Testis (tissue), 3 donors: Measurements from ENCODE around the gene EXOC7. TPM values are rescaled to one million over a fixed set of nuclear protein-coding genes. Genes with fewer than 3 reads are reported as not detected.

Experiments used
- DNase-seq: peaks from one replicate; pipeline ENCODE4 v3.0.0-alpha.2; 2019
- H3K27ac ChIP-seq, 2 donors: fragments of 200-600 bp; sonication (generic); one replicate each; pipeline ENCODE4 v1.5.1; 2019
- H3K27me3 ChIP-seq: fragments of 200-600 bp; sonication (generic); one replicate; pipeline ENCODE4 v1.5.1; 2019
- H3K36me3 ChIP-seq: fragments of 200-600 bp; sonication (generic); one replicate; pipeline ENCODE4 v1.5.1; 2017; ENCODE audit warnings: low read depth; ENCODE audit errors: missing control alignments
- H3K4me1 ChIP-seq: fragments of 200-600 bp; sonication (generic); one replicate; pipeline ENCODE4 v1.5.1; 2019
- H3K4me3 ChIP-seq, 2 donors: fragments of 200-600 bp; sonication (generic); one replicate each; pipeline ENCODE4 v1.5.1; 2017 to 2019
- H3K9me3 ChIP-seq: fragments of 200-600 bp; sonication (generic); one replicate; pipeline ENCODE4 v1.5.1; 2017
- CTCF ChIP-seq, 3 experiments: fragments of 450-650 bp in 2 of 3; fragments of 200-600 bp in 1 of 3; sonication (generic) in 1 of 3; IDR thresholded peaks; one replicate each; pipeline ENCODE4 v1.5.1; 2016 to 2019; ENCODE audit warnings: antibody characterized with exemption in 3 of 3, mild to moderate bottlenecking in 2 of 3, moderate library complexity in 1 of 3
- POLR2A ChIP-seq: fragments of 450-650 bp; IDR thresholded peaks from one replicate; pipeline ENCODE4 v1.6.1; 2017; ENCODE audit warnings: antibody characterized with exemption, mild to moderate bottlenecking, moderate library complexity
- WGBS, 2 donors: methylation state at CpG; one replicate each; pipeline ENCODE4 v1.1.5; 2018; 5-methylcytosine and 5-hydroxymethylcytosine counted together
- intact Hi-C: fragments of 100-400 bp; cut with DNase I; formaldehyde crosslinking; loops from one replicate; pipeline ENCODE4 v1.15.1; 2023; ENCODE audit warnings: low total_unique reads
- polyA plus RNA-seq: library from polyadenylated mRNA; stranded (reverse); fragments of 350-450 nt; fragmentation: Illumina TruSeq; extraction: RNeasy Lipid Tissue Mini Kit (QIAGEN cat#74804); gene quantifications from one replicate; pipeline ENCODE4 v1.2.3, GENCODE V29; 2014; ENCODE audit warnings: low read depth, low replicate concordance; ENCODE audit not compliant: insufficient read depth
- total RNA-seq, 2 donors: library from RNA; depleted of rRNA; stranded (reverse); fragments of >200 nt; gene quantifications; one replicate each; pipeline ENCODE4 v1.2.3, GENCODE V29; 2016

The EXOC7 gene
- total and polyA plus RNA-seq, 3 donors from 2014 or later = 99.1 to 138 (median 138) TPM

GRCh38 chr17:76040376-76040775 is 63.2 kb downstream of the EXOC7 start:
- Histone ChIP-seq H3K27me3 (no peaks in the 10 kb centered on the region), H3K9me3 (no peaks in the 10 kb centered on the region), H3K27ac (no peak overlapping the region), H3K4me1 (peaks cover 7% of the 10 kb centered on the region), H3K4me3 (no peak overlapping the region), H3K36me3 (no peaks in the 10 kb centered on the region)
- DNase-seq = no peak
- WGBS, 2 donors = 82 to 83% methylated on average over 6 of the region's 6 CpGs
- TF ChIP-seq CTCF (IDR thresholded peaks at IDR 0.05) (no peak), POLR2A (no peak)
- intact Hi-C loops = no loop called here

- DNase-seq = no peak
- WGBS, 2 donors = 73 to 86% methylated on average over 6 of the region's 6 CpGs
- no peaks in the 10 kb centered on the region for H3K9me3 ChIP-seq
- no peak for TF ChIP-seq CTCF (IDR thresholded peaks at IDR 0.05)
- TF ChIP-seq POLR2A = no peak
- intact Hi-C loops = no loop called here
- H3K36me3 ChIP-seq = no peaks in the 10 kb centered on the region
- H3K4me1 ChIP-seq = peaks cover 11% of the 10 kb centered on the region
- H3K27me3 ChIP-seq = no peaks in the 10 kb centered on the region
- no peak overlapping the region for H3K4me3 ChIP-seq
- no peak overlapping the region for H3K27ac ChIP-seq
Measured at GRCh38 chr17:76039121-76039520, 64.5 kb downstream of the EXOC7 start.

GRCh38 chr17:76038050-76038449 is 65.5 kb downstream of the EXOC7 start:
- Histone ChIP-seq H3K4me1 (peaks cover 14% of the 10 kb centered on the region), H3K36me3 (no peaks in the 10 kb centered on the region), H3K9me3 (no peaks in the 10 kb centered on the region), H3K27me3 (no peaks in the 10 kb centered on the region), H3K27ac (no peak overlapping the region), H3K4me3 (no peak overlapping the region)
- intact Hi-C loops = no loop called here
- WGBS, 2 donors = 85 to 91% methylated on average over 3 of the region's 3 CpGs
- TF ChIP-seq CTCF (IDR thresholded peaks at IDR 0.05) (no peak), POLR2A (no peak)
- DNase-seq = no peak

GRCh38 chr17:76036497-76037261 is 66.9 kb downstream of the EXOC7 start:
- peak; percentile 26 for DNase-seq
- WGBS, 2 donors = 43 to 60% methylated on average over 16 to 22 of the region's 22 CpGs

More at GRCh38 chr17:76036497-76037261, 66.9 kb downstream of the EXOC7 start:
- intact Hi-C loops = no loop called here
- Histone ChIP-seq H3K27ac (peak overlapping the region in 1 of 2 donors; percentile 6), H3K36me3 (no peaks in the 10 kb centered on the region), H3K4me3 (no peak overlapping the region), H3K27me3 (no peaks in the 10 kb centered on the region), H3K4me1 (peaks cover 14% of the 10 kb centered on the region), H3K9me3 (no peaks in the 10 kb centered on the region)
- TF ChIP-seq CTCF (IDR thresholded peaks at IDR 0.05) (no peak), POLR2A (no peak)
